GM21529 (cell line): ENCODE measurements around the gene NCAPG2.
"Not testable (repeated sequence)": the region's sequence is repeated elsewhere in the genome, so short reads cannot be mapped to it uniquely, and the experiment has no call there.

ENCODE experiments used
- ATAC-seq: cut with Tn5 transposase; IDR thresholded peaks from one replicate; pipeline ENCODE4 v1.9.1; 2021; ENCODE audit not compliant: unreplicated experiment

Gene NCAPG2

DNA sequence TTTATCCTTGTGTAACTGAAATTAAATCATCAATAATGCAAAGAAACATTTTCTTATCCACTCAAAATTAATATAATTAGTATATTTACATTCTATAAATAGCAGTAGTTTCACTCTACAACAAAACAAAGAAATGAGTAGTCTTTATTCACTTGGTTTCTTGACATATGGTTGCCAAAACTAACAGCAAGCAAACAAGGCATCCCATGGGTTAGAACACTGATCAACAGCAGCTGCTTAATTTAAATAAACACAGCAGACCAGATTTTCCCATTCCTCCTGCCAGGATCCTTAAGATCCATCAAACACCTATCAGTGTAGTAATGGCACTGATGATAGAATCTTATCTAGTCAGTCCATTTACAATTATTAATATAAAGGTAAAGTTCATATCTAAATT lies 22.1 kb downstream of the NCAPG2 start:
- ATAC-seq = no peak

DNA sequence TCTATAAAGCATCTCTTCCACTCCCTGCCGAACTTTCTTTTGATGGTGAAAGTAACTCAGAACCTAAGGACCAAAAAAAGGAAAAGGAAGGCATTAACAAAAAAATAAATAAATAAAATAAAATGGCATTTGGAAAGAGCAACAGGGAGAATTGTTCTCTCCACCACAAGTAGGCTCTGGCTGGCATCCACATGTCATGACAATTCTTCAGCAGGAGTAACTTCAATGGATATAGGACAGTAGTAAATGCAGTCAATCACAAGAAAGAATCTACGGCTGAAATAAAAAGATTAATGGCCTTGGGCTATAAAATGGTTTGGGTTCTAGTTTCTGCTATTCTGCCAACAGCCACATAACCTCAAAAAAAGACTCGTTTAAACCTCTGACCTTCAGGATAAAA lies 23.9 kb downstream of the NCAPG2 start:
- no peak for ATAC-seq

DNA sequence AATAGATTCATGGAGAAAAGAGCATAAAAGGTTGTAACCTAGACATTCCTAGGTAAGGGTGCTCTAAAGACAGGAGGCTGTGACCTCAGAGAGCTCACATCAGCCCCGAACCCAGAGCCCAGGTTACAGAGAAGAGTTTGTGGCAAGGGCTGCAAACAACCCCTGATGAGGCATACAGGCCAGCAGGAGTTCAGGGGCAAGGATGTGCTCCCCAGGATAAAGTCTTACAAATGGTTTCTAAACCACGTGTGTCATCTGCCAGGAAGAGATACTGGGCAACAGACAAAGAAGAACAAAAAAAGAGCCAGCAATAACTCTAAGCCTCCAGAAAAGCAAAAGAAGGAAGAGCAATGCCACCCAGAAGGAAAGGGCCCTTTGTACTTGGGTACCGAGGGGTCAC lies 27.7 kb downstream of the NCAPG2 start:
- ATAC-seq = no peak

DNA sequence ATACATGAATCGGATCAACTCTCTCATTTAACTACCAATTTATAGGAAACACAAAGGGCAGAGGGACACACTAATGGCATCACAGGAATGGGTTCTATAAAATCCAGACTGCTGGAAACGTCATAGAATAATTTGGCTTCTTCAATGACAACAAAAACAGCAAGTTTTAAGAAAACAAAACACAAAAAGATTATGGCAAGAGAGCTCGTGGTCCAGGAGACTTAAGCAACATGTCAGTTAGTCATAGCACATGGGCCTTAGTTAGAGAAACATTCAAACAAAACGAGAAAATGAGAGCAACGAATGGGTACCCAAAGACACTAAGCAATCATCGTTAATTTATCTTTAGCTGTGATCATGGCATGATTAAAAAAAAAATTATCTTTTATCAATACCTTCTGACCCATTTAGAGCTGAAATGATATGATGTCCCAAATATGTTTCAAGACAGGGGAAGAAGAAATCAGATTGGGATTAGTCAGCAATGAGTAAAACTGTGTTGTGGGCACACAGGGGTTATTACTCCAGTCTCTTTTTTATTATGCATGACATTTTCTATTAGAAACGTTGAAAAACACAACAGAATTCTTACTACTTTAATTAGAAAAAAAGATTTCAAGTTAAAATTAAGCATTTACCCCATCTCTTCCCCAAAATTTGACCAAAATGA lies 28.3 kb downstream of the NCAPG2 start:
- ATAC-seq = no peak

DNA sequence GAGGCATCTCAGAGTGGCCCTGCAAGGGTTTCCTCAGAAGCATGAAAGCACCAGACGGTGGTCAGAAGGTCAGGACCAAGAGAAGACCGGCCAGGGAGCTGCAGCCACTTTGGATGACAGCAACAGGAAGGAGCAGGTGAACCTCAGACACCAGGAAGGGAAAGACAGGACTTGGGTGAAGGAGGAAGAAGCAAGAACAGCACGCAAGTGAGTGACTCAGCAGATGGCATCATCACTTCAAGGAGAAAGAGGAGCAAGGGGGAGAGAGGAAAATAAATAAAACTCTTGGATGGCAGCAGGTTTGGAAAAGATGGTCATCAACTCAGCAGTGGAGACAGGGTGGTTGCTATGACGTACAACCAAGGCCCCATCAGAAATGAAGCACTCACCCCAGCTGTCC lies 31.6 kb downstream of the NCAPG2 start:
- ATAC-seq = no peak

DNA sequence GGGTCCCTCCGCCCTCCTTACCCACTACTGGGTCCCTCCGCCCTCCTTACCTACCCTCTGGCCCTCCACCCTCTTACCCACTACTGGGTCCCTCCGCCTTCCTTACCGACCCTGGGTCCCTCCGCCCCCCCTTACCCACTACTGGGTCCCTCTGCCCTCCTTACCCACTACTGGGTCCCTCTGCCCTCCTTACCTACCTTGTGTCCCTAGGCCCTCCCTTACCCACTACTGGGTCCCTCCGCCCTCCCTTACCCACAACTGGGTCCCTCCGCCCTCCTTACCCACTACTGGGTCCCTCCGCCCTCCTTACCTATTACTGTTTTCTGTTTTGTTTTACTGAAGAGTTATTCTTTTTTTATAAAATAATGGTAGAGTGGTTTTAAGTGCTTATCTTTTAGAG lies 36.5 kb downstream of the NCAPG2 start:
- not testable (repeated sequence) for ATAC-seq

DNA sequence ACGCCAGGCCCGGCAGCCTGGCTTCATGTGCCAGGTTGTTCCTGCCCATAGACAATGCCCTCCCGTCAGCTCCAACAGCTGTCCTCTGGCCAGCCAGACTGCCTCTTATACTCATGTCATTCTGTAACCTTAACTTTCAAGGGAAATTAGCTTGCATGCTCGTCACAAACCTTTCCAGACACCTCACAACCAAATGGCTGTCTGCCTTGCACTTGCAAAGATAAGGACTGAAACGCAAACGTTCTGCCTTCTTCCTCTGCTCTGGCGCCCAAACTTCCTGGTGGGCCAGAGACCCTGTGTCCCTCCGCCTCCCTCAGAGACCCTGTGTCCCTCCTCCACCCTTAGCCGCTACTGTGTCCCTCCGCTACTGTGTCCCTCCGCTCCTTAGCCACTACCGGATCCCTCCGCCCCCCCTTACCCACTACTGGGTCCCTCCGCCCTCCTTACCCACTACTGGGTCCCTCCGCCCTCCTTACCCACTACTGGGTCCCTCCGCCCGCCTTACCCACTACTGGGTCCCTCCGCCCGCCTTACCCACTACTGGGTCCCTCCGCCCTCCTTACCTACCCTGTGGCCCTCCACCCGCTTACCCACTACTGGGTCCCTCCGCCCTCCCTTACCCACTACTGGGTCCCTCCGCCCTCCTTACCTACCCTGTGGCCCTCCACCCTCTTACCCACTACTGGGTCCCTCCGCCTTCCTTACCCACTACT lies 37.5 kb downstream of the NCAPG2 start:
- ATAC-seq = not testable (repeated sequence)

DNA sequence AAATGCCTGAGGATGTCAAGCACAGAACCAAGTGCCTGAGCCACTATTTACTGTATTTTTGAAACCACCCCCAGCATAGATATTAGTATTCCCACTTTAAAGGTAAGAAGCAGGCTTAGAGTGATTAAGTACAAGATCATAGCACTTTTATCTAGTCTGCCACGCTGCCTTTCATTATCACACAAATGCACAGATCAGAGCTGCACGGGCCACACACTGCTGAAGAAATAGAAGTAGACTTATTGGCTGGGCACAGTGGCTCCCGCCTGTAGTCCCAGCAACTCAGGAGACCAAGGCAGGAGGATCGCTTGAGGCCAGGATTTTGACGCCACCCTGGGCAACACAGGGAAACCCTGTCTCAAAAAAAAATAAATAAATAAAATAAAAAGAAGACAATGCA lies 38.2 kb downstream of the NCAPG2 start:
- ATAC-seq = no peak

DNA sequence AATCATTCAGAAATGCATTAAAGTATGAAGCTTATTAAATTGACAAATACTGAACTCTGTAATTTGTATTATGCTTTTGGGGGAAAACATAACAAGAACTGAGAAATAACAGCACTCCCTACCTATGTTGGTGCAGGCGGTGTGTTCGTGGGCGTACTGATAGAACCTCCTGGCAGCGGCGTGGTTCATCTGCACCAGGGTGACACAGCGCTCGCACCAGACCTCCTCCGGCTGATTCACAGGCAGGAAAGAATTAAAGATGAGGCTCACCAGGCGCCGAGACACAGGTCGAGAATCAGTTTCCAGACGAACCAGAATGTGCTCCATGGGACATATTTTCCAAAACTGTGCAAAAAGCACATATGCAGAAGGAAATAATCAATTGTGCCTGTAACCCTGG lies 40.2 kb downstream of the NCAPG2 start:
- ATAC-seq = no peak

DNA sequence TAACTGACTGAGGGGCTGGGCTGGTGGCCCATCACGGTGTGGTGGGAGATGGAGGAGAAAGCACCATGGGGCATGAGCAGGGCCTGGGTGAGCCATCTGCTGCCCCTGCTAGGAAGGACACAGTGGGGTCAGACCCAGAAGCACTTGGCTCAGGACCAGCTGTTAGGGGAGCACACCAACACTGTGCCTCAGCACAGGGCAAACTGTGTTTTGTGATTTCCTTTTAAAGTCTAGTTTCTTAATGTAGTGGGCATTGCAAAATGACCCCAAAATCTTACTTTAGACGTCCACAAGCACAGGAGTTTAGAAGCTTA lies 41.2 kb downstream of the NCAPG2 start:
- no peak for ATAC-seq

DNA sequence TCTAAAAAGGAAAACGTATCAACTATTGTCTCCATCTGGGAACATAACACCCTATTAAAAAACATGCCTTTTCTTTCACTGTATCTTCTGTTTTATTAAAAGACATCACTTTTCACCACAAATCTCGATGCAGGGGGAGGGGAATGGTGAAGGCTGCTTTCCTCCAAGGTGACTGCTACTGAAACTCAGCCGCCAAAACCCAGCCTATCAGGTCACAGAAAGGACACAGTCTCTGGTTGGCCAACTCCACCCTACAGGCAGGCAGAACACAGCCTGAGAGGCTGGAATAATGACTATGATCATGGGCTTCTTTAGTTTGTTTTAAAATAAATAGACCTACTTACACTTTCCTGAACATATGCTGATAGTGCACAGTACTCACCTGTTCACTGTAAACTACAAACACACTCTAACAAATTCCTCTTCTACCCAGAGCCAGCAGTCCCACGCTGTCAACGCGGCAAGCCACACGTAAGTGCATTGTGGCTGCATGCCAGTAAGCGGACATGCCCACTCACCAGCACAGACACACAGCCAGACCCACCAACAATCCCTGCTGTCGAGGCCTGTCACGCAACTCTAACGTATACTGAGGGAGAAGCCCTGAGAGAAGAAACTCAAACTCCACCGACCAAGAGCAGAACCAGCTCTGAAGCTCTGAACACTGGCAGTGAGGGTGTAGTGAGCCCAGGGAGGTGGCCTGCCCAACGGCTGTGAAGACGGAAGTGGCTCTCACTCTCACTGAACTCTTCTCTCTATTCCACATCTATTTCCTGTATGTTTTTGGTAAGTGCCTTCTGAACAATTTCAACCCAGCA lies 41.8 kb downstream of the NCAPG2 start:
- no peak for ATAC-seq

DNA sequence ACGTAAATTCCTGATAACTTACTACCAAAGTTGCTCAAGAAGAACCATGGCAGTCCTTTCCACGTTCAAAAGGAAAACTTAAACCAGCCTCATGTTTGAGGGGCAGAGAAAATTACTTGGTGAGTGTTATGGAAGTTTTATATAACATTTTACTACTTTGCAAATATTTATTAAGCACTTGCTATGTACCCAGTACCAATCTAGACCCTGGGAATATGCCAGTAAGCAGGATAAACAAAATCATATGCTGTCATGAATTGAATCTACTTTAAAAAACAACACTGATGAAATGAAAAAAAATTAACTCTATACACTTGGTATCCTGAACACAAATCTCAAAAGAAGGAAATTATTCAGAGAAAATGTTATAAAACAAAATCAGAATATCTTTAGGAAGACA lies 46.1 kb downstream of the NCAPG2 start:
- ATAC-seq = no peak

DNA sequence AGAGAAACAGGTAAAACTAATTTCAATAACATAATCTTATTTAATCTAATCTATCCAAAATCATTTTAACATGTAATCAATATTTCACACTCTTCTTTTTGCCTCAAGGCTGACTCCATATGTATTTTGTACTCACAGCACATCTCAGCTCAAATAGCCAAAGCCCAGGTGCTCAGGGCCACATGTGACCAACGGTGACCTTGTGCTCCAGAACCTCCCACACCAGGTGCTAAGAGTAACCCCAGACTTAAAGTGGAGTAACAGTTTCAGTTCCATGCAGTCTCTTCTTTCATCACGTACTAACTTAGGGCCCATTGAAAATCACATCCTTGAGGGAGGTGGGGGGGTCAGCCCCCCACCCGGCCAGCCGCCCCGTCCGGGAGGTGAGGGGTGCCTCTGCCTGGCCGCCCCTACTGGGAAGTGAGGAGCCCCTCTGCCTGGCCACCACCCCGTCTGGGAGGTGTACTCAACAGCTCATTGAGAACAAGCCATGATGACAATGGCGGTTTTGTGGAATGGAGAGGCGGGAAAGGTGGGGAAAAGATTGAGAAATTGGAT lies 47.3 kb downstream of the NCAPG2 start:
- peak; percentile 36 for ATAC-seq

DNA sequence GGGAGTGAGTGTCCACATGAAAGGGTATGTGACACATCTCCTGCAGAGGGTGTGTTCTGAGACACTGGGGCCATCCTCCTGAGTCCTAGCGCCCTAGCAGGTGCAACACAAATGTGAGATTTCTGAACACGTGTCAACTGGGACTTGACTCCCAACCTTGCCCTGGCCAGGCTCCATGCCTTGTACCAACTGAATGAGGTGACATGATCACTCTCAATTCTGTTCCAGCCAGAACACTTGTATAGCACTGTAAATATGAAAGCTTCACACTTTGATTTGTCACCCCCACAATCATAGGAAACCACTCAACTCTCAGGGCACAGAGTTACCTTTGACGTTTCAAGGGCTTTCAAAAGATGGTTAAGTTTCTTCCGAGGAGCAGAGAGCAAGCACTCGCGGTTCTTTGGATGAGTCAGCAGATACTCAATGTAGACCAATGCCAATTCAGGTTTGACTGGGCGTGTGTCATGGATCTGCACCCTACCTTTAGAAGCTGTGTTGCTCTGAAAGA lies 48.6 kb downstream of the NCAPG2 start:
- ATAC-seq = peak; percentile 95

DNA sequence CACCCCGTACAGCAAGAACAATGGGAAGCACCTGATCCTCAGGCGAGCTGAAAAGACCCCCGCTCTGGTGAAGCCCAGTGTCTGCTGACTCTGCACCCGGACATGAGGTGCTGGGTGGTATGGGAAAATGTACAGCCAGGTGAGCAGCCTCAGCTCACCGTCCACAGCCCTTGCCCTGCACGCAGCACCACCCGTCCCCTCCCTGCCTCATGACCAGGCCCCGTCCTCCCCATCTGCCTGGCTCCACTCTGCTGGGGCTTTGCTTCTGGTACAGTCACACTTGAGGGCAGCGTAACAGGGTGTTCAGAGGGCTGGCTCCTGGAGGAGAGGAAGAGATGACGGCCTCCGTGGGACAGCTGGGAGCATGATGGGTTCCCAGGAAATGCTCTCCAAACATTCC lies 49.1 kb downstream of the NCAPG2 start:
- no peak for ATAC-seq

DNA sequence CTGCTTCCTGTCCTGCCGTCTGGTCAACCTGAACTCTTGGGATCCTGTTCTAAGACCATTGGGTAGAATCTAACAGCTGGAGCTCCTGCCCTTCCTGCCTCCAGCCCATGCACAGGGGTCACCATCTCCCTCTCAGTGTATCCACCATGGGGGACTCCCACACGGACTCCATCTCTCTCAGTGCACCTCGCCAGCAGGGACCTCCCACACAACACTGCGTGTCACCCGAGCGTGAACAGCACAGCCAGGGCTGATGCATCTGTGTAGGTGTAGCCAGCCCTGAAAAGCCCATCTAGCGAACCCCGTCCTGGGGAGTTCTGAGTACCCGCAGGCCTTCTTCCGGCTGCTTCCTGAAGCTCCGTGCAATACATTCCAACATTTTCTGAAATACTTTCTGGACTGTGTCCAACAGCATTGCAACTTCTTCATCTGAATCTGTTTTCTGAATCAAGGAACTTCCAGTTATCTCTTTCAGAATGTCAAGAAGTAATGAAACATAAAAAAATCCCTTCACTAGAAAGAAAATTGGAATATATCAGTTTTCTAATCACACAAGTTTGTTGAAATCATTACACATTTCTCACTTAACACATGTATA lies 52.5 kb downstream of the NCAPG2 start:
- no peak for ATAC-seq

DNA sequence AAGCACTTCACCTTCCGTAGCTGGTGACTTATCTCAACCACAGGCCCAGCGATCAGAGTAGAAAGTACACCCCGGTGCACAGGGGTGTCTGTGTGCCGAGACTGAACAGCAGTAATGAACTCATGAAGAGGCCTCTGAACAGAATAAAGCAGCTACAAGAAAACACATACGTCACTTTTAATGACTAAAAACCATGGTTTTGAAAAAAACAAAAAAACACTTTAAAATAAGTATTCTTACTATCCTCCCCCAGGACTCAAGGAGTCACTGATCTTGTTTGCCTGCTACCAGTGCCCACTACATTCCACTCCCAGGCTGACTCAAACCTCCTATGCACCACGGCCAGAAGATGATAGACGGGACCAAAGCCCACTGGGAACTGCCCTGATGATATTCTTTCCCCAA lies 53.8 kb downstream of the NCAPG2 start:
- no peak for ATAC-seq

DNA sequence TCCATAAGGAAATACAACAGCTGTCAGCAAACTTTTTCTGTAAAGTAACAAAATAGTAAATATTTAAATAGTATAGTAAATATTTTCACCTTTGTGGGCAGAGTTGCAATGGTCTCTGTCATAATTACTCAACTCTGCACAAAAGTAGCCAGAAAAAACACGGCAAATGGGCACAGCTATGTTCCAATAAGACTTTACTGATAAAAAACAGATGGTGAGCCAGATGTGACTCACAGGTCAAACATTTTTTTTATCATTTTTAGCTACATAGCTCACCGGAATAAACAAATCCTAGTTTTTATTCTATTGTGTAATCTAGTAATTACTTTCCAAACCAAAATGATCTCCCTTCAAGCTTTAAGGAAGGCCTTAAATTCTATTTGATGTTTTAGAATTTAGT lies 55.3 kb downstream of the NCAPG2 start:
- no peak for ATAC-seq

DNA sequence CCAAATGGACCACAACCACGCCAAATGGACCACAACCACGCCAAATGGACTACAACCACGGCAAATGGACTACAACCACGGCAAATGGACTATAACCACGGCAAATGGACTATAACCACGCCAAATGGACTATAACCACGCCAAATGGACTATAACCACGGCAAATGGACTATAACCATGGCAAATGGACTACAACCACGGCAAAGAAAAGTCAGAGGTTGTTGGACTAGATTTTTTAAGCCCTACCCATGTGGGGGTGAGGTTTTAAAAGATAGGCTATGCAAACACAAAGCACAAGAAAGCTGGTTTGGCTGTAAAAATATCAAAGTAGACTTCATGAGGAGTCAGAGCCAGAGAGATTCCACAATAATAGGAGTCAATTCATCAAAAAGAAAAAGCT lies 55.8 kb downstream of the NCAPG2 start:
- no peak for ATAC-seq

DNA sequence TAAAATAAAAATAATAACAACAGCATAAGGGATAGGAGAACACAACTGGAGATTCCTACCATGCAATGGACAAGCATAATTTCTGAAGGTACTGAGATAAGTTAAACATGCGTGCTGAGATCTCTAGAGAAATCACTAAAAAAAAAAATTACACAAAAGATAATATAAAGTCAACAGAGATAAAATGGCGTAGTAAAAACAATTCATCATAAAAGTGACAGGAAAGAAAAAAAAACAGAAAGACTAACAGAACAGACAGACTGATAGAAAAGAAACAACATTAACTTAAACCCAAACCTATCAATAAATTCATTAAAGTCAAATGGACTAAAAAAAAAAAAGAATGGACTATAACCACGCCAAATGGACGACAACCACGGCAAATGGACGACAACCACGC lies 56.4 kb downstream of the NCAPG2 start:
- ATAC-seq = no peak

DNA sequence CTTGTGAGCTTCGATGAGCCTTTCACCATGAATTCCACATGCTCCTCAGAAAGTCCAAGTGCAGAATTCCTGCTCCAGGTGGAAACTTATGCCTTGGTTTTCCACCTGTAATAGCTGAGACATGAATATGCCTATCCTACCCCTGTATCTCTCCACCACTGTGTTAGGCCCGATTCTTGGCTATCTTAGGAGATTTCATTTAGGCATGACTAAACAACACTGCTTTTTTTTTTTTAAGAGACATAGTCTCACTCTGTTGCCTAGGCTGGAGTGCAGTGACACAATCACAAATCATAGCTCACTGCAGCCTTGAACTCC lies 57.2 kb downstream of the NCAPG2 start:
- no peak for ATAC-seq
